GM19438 (cell line): ENCODE data around the gene IL1RL2.
A peak's percentile ranks its signal among the peaks of the same experiment; 100 is the strongest.

Experiments used
- ATAC-seq: cut with Tn5 transposase; IDR thresholded peaks from one replicate; pipeline ENCODE4 v1.9.1; 2021; ENCODE audit warnings: low read depth; ENCODE audit not compliant: unreplicated experiment

IL1RL2 gene

DNA sequence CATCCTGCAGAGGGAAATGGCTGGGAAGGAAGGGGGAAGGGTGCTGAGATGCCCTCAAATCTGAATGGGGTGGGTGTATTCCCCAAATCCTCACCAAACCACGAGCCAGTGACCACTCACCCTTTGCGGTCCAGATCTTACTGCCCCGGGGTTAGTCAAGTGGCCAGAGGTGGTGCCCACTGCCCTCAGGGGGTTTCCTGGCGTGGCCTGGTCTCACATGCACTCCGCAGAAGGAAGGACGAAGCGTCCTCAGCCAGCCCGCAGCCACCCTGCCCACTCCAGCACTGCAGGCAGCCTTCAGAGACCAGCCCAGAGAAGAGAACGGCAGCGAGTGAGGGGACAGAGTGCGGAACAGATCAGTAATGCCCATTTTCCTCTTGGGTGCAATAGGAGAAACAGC is 50.4 kb downstream of the IL1RL2 start:
- no peak for ATAC-seq

DNA sequence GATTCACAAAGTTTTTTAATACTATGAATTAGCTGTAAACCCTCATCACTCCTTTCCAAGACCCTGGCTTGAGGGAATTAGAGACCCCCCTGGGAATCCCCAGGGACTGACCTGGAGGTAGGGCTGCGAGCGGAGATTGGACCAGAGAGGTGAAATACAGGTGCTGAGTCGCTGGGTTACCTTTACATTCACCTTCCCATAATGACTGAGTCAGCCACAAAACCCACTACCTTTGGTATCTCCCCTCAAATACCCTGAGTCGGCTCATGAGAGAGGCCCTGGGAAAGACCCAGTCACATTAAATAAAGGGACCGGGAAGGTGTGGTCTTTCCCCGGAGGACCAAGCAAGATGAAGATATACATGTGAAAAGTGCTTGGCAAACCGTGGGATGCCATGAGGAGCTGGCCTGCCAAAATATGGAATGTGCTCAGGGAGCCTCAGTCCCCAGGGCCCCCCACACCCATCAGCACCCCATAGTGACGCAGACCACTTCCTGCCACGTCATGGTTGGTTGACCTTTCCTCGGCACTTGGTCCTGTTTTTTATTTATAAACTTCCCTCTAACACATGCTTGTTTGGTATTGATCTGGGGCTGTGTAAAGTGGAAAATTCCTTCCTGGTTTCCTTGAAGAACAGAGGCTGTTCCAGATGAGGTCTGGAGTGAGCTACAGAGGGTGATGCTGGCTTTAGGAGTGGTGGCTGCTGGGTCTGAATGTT is 51.4 kb downstream of the IL1RL2 start:
- ATAC-seq: no peak

DNA sequence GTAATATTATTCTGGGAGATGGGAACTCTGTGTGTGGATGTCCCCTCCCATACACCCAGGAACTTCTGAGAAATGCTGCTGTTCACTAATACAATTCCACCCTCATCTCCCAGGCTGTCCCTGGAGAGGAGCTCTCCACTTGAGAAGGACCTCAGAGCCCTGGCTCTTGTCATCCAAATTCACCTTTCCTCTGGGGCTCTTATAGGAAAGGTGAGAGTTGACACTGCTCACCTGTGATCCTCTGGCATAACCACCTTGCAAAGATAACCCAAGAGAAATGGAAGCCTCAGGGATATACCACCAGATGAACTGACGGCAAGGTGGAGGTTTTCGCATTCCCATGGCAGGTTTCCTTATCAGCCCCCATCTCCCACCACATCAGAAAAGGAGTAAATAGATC is 52.0 kb downstream of the IL1RL2 start:
- ATAC-seq: no peak

DNA sequence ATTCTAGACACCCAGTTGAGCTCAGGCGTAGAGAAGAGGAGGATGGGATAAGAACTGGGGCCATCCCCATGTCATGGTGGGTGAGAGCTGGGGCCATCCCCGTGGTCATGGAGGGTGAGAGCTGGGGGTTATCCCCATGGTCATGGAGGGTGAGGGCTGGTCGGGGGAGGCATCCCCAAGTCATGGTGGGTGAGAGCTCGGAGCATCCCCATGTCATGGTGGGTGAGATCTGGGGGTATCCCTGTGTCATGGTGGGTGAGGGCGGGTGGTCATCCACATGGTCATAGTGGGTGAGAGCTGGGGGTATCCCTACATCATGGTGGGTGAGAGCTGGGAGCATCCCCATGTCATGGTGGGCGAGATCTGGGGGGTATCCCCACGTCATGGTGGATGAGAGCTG is 52.5 kb downstream of the IL1RL2 start:
- no peak for ATAC-seq

DNA sequence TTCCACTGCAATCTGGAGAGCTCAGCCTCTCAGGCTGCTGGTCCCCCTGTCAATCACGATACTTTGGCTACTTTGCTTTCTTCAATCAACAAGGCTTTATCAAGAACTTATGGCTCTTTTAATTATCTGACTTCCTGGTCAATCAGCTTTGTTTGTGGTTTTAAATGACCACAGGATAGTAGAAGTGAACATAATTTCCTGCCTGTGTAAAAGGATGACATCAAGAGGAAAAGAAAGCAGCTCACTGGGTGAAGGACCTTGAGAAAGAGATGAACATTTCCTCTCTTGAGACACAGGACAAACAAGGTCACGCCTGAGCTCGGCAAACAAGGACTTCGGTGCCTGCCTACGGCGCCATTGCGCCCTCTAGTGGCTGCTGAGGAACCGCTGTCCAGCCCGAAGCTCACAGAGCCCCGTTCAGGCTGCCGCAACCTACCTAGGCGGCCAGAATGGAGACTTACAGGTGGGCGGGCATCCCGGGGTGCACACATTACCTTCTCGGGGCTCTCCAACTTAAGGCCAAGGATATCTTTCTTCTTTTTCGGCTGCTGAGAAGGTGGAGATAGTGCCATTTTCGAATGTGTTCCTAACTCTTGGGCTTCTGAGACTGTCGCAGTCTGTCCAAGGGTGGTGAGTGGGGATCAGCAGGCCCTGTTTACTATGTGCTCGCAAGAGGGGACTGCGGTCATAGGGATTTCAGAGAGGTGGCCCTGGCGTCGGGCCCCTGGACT is 54.0 kb downstream of the IL1RL2 start:
- ATAC-seq: peak; percentile 91

DNA sequence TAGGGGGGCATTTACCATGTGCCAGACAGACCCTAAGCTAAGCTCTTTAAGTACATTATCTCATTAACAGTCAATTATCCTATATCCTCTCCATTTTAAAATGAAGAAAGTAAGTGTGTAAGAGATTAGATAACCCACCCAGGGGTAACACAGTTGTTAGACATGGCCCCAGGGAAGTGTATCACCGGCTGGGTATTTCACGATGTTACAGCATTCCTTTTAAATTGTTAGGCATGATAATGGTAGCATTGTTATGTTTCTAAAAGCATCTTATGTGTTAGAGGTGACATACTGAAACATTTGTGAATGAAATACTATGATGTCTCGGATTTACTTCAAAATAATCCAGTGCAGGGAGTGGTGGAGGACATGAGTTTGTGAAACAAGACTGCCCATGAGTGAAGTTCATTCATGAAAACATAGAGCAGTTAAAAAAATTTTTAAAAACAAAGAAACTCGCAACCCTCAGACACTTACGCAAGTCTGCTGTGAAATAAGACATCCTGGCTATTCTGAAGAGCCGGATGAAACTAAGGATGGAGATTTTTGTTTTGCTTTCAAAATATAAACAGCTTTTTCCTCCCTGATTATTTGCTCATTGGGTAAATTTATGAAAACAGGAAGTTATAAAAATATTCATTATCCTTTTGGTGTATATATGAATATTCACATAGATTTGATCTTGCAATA is 54.9 kb downstream of the IL1RL2 start:
- no peak for ATAC-seq

DNA sequence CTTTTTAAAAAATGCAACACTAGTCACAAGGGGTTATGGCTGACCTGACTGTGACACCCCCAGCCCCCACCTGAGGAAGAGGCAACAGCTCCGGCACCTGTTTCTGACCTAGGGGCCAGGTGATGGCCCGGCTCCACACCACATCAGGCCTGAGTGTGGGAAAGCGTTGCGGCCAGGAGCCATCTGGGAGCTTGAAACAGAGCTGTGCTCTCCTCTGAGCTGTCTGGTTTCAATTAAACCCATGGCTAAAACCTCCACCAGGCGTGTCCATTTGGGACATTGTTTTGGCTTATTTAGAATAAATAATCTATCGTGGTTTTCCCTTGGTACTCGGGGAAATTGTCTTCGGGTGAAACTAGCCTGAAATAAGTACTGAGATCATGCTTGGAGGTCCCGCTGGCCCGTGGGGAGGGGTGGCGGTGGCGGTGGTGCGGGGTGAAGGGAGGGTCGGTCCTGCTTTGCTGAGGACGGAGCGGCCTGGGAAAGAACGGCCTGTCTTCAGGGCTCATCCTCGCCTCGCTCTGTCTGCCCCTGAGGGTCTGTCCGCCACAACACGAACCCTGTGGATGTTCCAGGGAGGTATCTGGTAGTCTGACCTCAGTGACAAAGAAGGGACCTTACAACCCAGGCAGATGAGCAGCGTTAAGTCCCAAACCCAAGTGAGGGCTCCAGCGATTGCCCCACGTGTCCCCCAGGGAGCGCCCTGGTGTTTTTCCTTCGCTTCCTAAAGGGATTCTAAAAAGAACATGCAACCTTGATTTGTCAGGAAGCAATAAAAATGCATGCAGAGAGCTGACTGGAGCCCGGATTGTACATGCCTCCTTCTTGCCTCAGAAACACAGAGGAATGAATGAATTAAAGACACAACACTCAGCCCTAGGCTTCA is 58.7 kb downstream of the IL1RL2 start:
- no peak for ATAC-seq

DNA sequence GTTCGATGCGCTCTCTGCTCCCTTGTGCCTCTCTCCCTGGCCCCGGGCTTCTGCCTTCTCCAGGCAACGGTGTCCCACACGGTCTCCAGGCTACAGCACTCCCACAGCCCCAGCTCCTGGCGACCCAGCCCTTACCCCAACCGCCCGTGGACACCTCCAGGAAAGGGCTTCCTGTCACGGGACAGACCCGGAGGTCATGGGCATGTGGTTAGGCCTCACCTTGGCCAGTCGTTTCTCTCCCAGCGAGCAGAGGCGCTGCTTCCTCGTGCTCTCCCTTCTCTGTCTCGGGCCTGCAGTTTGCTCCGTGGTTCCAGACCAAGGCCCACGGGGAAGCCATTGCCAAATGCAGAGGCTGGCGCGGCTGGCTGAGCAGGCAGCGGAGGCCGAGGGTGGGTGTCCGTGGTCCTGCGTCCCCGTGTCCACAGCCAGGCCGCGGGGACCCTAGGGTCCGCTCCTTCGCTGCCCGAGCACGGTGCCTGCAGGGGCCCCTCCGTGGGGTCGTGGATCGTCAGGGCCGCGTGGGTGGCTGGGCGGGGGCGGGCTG is 63.5 kb downstream of the IL1RL2 start:
- ATAC-seq: no peak

DNA sequence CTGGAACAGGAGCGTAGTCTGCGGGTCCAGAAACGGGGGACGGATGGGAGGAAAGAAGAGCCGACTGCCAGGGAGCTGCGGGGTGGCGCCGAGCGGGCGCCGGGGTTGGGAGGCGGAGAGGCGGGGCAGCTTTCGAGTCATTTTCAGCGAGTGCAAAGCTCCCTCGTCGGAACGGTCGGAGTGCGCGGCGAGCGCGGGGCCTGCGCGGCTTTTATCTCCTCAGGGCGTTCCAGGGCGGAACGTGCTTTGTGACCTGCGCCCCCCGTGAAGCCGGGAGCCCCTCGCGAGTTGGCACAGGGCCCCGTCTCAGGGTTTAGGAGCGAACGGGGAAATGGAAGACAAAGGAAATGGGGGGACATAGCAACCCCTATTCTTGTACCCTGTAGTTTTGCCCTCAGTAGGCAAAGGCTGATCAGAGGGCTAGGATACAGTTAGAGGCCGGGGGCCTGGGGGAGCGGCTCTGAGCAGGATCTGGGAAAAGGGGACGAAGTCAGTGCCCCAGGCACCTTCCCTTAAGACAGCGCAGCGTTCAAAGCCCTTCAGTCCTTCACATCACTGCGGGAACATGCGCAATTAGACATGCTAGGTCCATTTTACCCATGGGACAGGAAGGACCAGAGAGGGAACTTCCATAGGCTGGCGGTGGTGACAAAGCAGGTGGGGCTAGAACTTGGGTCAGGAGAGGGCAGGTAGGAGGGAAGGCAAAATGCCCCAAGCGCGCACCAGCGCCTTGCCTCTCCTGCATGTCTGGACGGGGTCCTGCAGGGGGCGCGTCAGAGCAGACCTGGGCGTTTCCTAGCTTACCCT is 64.4 kb downstream of the IL1RL2 start:
- peak; percentile 78 for ATAC-seq

DNA sequence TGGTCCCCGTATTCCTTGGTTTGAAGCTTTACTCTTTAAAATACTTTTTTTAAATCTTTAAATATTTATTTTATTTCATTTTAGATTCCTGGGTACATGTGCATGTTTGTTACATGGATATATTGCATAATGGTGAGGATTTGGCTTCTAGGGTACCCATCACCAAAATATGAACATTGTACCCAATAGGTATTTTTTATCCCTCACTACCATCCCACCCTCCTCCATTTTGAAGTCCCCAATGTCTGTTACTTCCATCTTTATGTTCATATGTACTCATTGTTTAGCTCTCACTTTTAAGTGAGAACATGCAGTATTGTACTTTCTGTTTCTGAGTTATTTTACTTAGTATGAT is 65.0 kb downstream of the IL1RL2 start:
- no peak for ATAC-seq

DNA sequence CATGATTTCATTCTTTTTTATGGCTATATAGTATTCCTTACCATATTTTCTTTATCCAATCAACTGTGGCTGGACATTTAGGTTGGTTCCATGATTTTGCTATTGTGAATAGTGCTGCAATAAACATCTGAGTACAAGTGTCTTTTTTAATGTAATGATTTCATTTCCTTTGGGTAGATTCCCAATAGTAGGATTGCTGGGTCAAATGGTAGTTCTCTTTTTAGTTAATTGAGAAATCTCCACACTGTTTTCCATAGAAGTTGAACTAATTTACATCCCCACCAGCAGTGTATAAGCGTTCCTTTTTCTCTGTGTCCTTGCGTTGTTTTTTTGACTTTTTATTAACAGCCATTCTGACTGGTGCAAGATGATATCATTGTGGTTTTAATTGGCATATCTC is 65.4 kb downstream of the IL1RL2 start:
- no peak for ATAC-seq

DNA sequence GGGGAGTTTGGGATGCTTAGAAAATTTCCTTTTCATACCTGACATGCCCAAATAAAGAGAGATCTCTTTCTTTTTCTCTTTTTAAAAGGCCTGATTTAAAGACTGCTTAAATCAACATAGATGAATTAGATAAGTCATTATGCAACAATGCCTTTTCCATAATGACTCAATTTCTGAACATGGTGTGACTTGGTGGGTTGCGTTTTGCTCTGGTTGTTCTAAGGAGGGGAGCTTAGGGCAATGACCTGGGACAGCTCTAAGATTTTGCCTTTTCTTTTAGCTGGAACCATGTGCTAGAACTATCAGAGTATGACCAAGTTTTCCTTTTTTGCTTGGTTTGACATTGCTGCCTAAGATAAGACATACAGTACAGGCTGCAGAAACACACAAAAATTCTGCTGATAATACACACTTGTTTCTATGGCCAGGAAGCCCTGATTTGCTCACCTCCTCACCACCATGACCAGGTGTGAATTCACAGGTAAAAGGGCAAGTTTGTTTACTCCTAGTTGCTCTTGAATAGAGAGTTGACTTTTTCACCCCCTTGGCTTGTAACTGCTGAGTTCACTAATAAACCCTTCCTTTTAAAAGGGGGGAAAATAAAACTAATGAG is 66.4 kb downstream of the IL1RL2 start:
- ATAC-seq: no peak

DNA sequence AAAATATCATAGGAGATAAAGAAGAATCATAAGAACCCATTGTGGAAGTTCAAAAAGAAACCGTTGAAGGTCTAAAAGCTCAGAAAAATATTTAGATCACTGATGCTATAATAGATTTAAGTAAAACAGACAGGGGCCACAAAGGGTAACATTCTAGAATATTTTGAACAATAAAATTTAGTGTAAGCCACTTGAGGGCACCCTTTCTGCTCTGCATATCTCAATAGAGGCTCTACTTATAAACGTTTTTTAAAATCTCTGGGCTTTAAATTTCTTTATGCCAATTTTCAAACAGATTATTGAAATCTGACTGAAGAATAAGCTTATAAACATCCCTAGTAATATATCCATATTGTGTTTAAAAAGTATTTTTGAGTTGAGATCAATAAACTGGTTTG is 66.9 kb downstream of the IL1RL2 start:
- ATAC-seq: no peak

DNA sequence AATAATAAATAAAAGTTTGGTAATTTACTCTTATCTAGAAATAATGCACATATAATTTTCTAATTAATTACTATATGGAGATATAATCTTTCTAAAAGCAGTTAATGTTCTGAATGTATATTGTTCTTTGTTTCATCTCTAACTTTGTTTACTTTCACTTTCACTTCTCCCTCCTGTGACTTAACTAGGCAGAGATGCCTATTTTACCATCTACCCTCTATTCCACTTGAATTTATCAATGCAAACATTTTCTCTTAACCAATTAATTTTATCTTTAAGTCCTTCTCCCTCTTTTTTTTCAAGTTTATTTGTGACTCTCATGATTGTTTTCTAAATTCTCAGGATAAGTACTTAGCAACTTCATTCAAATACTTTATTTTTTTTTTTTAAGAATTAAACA is 69.5 kb downstream of the IL1RL2 start:
- no peak for ATAC-seq

DNA sequence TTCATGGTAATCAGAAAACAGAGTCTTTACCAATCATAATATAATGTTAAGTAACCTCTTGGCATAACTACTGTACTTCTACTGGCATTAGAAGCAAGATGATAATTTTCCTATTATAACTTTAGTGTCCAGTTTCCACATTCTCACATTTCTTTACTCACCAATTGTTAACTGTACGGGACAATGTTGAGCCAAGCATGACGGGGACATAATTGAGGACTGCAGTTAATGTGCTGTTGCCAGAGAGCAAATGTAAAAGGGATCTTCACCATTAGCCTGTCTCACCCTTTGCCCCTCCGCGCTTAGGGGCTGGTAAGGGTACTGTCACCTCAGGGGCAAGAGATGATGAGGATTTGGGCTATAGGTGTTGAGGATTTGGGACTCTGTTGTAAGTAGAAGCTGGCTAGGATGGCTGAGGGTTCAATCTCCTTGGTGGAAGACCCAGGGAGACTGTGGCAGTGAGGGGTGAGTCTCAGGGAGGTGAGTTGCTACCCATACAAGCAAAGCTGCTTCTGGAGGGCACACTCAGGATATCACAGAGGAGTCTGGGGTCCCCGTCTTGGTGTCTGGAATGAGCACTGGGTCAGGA is 70.1 kb downstream of the IL1RL2 start:
- no peak for ATAC-seq

DNA sequence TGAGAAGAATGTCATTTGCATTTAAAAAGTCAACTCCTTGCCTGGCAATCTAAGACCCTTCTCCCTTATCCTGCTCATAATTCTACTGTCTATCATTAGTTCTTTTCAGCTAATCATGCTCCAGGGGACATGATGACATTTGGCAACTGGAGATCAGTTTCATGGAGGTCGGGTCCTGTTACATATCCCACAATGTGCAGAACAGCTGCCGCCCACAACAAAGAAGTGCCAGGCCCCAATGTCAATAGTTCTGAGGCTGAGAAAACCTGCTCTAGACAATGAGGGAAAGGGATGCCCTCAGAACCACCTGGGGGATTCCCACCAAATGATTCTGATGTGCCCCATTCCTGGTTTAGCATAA is 71.2 kb downstream of the IL1RL2 start:
- ATAC-seq: no peak

DNA sequence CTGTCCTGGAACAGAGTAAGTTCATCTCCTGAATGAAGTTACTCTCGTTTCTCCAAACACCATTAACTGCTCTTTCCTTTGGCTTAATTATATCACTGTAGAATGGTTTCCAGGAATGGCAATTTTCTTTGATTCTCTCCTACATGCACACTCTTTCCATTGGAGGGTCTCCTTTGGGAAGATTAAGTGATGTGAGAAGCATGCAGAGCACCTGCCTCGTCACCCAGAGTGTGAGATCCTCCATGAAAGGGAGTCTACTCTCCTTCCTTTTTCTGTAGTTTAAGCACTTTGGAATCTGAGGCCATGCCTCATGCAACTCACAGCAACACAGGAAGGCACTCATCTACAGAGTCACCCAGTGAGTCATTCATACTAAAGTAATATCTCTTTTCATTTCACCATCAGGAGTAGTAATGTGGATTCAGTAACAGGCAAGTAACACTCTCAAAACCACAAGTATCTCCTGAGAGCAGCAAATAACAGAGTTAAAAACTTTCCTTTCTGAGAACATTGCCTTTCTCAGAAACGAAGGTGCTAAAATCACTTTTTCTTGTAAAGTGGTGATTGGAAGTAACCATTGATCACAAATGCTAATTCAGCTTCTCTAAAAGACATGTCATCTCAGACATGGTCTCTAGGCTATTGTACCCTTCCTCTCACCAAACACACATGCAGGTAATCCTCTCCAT is 71.7 kb downstream of the IL1RL2 start:
- no peak for ATAC-seq

DNA sequence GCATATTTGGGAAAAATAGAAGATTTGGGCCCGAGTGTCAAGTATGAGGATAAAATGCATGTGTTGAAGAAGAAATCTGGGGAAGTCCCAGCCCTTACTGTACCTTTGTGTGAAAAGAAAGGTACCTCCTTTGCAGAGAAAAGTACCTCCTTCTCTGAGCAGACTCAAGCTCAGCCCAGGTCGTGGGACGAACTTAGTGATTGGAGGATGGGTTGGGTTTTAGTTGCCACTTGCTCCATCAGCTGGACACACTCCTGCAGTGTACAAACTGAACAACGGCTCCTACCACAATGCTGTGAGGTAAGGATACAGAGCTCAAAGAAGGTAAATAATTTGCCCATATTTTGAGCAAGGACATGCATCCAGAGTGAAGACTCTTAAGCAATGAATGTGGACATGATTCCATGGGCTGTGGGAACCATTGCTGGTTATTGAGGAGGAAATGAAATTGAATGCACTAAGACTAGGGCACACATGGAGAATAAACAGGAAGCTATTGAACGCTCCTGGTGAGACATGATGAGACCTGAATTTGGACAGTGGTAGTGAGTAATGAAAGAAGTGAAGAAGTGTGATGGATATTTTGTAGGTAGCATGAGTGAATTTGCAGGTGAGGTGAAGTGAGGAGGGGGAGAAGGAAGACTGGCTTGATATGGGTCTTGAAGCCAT is 74.8 kb downstream of the IL1RL2 start:
- no peak for ATAC-seq
